ENCODE results near the gene KCNC2. TPM values are rescaled to one million over a fixed set of nuclear protein-coding genes. Genes with fewer than 3 reads are reported as not detected.

The KCNC2 gene
- total and polyA plus RNA-seq, 5 donors from 2014 or later = not detected

DNA sequence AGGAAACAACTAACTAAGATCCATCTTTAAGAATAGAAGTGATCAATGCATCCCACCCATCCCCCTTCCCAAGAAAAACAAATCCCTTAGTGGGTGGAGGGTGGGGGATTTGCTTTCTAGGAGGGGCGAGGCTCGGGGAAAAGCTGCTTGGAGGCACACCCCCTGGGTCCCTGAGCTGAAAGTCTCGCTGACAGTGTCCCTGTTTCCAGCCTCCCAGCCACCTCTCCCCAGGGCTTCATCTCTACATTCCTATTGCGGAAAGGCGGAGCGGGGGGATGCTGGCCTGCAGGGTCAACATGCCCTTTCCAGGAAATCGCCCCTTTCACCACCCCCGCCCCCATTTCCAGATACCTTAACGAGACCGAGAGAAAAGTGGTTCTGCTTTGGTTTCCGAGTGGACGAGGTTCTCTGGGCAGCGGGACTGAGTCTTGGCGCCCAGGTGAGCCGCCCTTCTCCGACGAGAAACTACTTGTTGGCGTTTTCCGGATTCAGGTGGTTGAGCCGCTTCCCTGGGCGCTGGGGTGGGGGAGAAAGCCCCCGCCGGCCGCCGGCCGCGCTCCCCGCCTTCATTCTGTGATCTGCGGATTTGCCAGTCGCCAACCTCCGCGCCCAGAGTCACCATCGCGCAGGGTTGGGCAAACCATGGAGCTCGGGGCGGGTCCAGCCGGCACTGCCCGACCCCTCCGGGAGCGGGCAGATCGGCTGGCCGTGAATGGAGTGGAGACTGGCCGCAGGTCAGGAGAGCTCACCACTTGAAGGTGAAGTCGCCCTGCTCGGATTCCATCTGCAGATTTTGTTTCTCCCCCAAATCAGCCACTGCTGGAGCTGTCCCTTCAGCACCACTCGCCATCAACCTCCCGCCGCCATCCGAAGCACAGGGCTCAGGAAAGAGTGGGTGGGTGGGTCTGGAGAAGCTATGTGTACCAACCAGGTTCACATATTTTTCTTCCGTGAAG lies 505 bp downstream of the KCNC2 start:
- no peak overlapping the region for H3K27ac Mint-ChIP-seq
- Histone ChIP-seq H3K27me3 (ENCODE audit: control insufficient read depth, insufficient read depth, low read length) (peaks cover 7% of the 10 kb centered on the region), H3K4me3 (ENCODE audit: low read depth, low read length) (no peak overlapping the region), H3K36me3 (ENCODE audit: control insufficient read depth, insufficient read depth, low read length) (no peaks in the 10 kb centered on the region), H3K27ac (ENCODE audit: insufficient read depth, low read length, poor library complexity, severe bottlenecking) (no peak overlapping the region), H3K4me1 (ENCODE audit: control insufficient read depth, insufficient read depth, low read length, poor library complexity, severe bottlenecking) (no peaks in the 10 kb centered on the region), H3K9me3 (ENCODE audit: control insufficient read depth in 2 of 2, low read length in 2 of 2) (no peaks in the 10 kb centered on the region)
- peaks cover 32% of the 10 kb centered on the region for H3K27me3 Mint-ChIP-seq
- peaks cover 0 to 4% (median 2%) of the 10 kb centered on the region in 4 donors for H3K4me1 Mint-ChIP-seq
- H3K9me3 Mint-ChIP-seq = peaks cover 0 to 12% (median 0%) of the 10 kb centered on the region in 7 donors
- no peaks in the 10 kb centered on the region for H3K36me3 Mint-ChIP-seq
- DNase-seq = no peak
- H3K4me3 Mint-ChIP-seq = no peak overlapping the region
- ATAC-seq (ENCODE audit: low read depth in 2 of 2) = no peak

GRCh38 chr12:75207338-75208083 lies 2.1 kb downstream of the KCNC2 start:
- H3K36me3 ChIP-seq (ENCODE audit: control insufficient read depth, insufficient read depth, low read length) = no peaks in the 10 kb centered on the region
- no peak for DNase-seq
- peaks cover 0 to 4% (median 2%) of the 10 kb centered on the region in 4 donors for H3K4me1 Mint-ChIP-seq
- no peak overlapping the region for H3K4me3 ChIP-seq (ENCODE audit: low read depth, low read length)
- ATAC-seq (ENCODE audit: low read depth in 2 of 2) = no peak
- no peaks in the 10 kb centered on the region for H3K36me3 Mint-ChIP-seq
- peaks cover 7% of the 10 kb centered on the region for H3K27me3 ChIP-seq (ENCODE audit: control insufficient read depth, insufficient read depth, low read length)
- no peak overlapping the region for H3K4me3 Mint-ChIP-seq
- H3K9me3 ChIP-seq (ENCODE audit: control insufficient read depth in 2 of 2, low read length in 2 of 2) = no peaks in the 10 kb centered on the region
- H3K27me3 Mint-ChIP-seq = peaks cover 32% of the 10 kb centered on the region
- H3K27ac ChIP-seq (ENCODE audit: insufficient read depth, low read length, poor library complexity, severe bottlenecking) = no peak overlapping the region
- H3K27ac Mint-ChIP-seq = no peak overlapping the region
- H3K4me1 ChIP-seq (ENCODE audit: control insufficient read depth, insufficient read depth, low read length, poor library complexity, severe bottlenecking) = no peaks in the 10 kb centered on the region
- H3K9me3 Mint-ChIP-seq = peaks cover 0 to 12% (median 0%) of the 10 kb centered on the region in 7 donors

GRCh38 chr12:75205558-75205957 lies 4.1 kb downstream of the KCNC2 start:
- H3K27ac Mint-ChIP-seq = no peak overlapping the region
- H3K27me3 Mint-ChIP-seq = peaks cover 31% of the 10 kb centered on the region
- H3K36me3 Mint-ChIP-seq = no peaks in the 10 kb centered on the region
- ATAC-seq (ENCODE audit: low read depth in 2 of 2) (no peak), DNase-seq (no peak)
- H3K9me3 Mint-ChIP-seq = peaks cover 0 to 12% (median 0%) of the 10 kb centered on the region in 7 donors
- H3K36me3 ChIP-seq (ENCODE audit: control insufficient read depth, insufficient read depth, low read length) = no peaks in the 10 kb centered on the region
- H3K4me1 ChIP-seq (ENCODE audit: control insufficient read depth, insufficient read depth, low read length, poor library complexity, severe bottlenecking) = no peaks in the 10 kb centered on the region
- no peak overlapping the region for H3K4me3 Mint-ChIP-seq
- peaks cover 7% of the 10 kb centered on the region for H3K27me3 ChIP-seq (ENCODE audit: control insufficient read depth, insufficient read depth, low read length)
- no peak overlapping the region for H3K27ac ChIP-seq (ENCODE audit: insufficient read depth, low read length, poor library complexity, severe bottlenecking)
- peaks cover 0 to 6% (median 2%) of the 10 kb centered on the region in 4 donors for H3K4me1 Mint-ChIP-seq
- no peak overlapping the region for H3K4me3 ChIP-seq (ENCODE audit: low read depth, low read length)
- no peaks in the 10 kb centered on the region for H3K9me3 ChIP-seq (ENCODE audit: control insufficient read depth in 2 of 2, low read length in 2 of 2)

GRCh38 chr12:75196865-75197264 lies 12.8 kb downstream of the KCNC2 start:
- Histone ChIP-seq H3K36me3 (ENCODE audit: control insufficient read depth, insufficient read depth, low read length) (no peaks in the 10 kb centered on the region), H3K4me1 (ENCODE audit: control insufficient read depth, insufficient read depth, low read length, poor library complexity, severe bottlenecking) (no peaks in the 10 kb centered on the region), H3K4me3 (ENCODE audit: low read depth, low read length) (no peak overlapping the region), H3K27me3 (ENCODE audit: control insufficient read depth, insufficient read depth, low read length) (no peaks in the 10 kb centered on the region), H3K27ac (ENCODE audit: insufficient read depth, low read length, poor library complexity, severe bottlenecking) (no peak overlapping the region), H3K9me3 (ENCODE audit: control insufficient read depth in 2 of 2, low read length in 2 of 2) (no peaks in the 10 kb centered on the region)
- Mint-ChIP-seq H3K27me3 (no peaks in the 10 kb centered on the region), H3K36me3 (no peaks in the 10 kb centered on the region), H3K9me3 (peaks cover 0 to 2% (median 0%) of the 10 kb centered on the region in 7 donors), H3K27ac (no peak overlapping the region), H3K4me1 (peaks cover 0 to 3% (median 0%) of the 10 kb centered on the region in 4 donors), H3K4me3 (no peak overlapping the region)
- DNase-seq (no peak), ATAC-seq (ENCODE audit: low read depth in 2 of 2) (no peak)

DNA sequence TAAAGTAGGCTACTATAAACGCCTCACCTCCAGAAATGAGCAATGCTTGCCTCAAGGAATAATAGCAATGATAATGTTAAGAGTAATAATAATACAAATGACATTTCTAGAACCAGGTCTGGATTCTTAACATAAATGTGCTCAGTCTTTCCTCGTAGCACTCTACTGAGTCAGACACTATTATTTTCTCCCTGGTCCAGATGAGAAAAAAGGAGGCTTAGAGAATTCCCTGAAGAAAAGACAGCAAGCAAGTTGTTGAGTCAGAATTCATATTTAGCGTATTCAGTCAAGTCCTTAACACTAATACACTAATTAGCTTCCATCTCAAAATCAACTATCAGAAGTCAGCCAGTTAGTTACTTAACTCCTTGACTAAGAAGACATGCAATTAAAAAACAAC lies 13.2 kb downstream of the KCNC2 start:
- Histone ChIP-seq H3K27me3 (ENCODE audit: control insufficient read depth, insufficient read depth, low read length) (no peaks in the 10 kb centered on the region), H3K9me3 (ENCODE audit: control insufficient read depth in 2 of 2, low read length in 2 of 2) (no peaks in the 10 kb centered on the region), H3K36me3 (ENCODE audit: control insufficient read depth, insufficient read depth, low read length) (no peaks in the 10 kb centered on the region), H3K27ac (ENCODE audit: insufficient read depth, low read length, poor library complexity, severe bottlenecking) (no peak overlapping the region), H3K4me1 (ENCODE audit: control insufficient read depth, insufficient read depth, low read length, poor library complexity, severe bottlenecking) (no peaks in the 10 kb centered on the region), H3K4me3 (ENCODE audit: low read depth, low read length) (no peak overlapping the region)
- no peaks in the 10 kb centered on the region for H3K36me3 Mint-ChIP-seq
- DNase-seq = no peak
- H3K9me3 Mint-ChIP-seq = peaks cover 0 to 2% (median 0%) of the 10 kb centered on the region in 7 donors
- no peak overlapping the region for H3K27ac Mint-ChIP-seq
- peaks cover 0 to 3% (median 0%) of the 10 kb centered on the region in 4 donors for H3K4me1 Mint-ChIP-seq
- no peak overlapping the region for H3K4me3 Mint-ChIP-seq
- H3K27me3 Mint-ChIP-seq = no peaks in the 10 kb centered on the region
- no peak for ATAC-seq (ENCODE audit: low read depth in 2 of 2)

DNA sequence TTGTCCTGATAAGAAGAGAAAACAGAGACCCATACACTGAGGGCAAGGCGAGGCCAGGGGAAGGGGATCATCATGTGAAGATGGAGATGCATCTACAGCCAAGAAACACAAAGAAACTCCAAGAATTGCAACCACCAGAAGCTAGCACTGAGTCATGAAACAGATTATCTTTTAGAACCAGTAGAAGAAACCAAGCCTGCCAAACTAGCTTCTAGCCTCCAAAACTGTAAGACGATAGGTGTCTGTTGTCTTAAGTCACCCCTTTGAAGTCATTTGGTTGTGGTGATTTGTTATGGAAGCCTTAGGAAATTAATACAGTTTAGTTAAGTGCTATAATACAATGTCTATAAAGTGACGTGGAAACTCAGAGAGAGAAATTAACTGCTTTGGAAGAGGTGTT lies 15.4 kb downstream of the KCNC2 start:
- Mint-ChIP-seq H3K27me3 (no peaks in the 10 kb centered on the region), H3K4me3 (no peak overlapping the region), H3K9me3 (peaks cover 0 to 6% (median 0%) of the 10 kb centered on the region in 7 donors), H3K27ac (no peak overlapping the region), H3K36me3 (no peaks in the 10 kb centered on the region), H3K4me1 (no peaks in the 10 kb centered on the region)
- Histone ChIP-seq H3K27me3 (ENCODE audit: control insufficient read depth, insufficient read depth, low read length) (no peaks in the 10 kb centered on the region), H3K4me3 (ENCODE audit: low read depth, low read length) (no peak overlapping the region), H3K4me1 (ENCODE audit: control insufficient read depth, insufficient read depth, low read length, poor library complexity, severe bottlenecking) (no peaks in the 10 kb centered on the region), H3K27ac (ENCODE audit: insufficient read depth, low read length, poor library complexity, severe bottlenecking) (no peak overlapping the region), H3K36me3 (ENCODE audit: control insufficient read depth, insufficient read depth, low read length) (no peaks in the 10 kb centered on the region), H3K9me3 (ENCODE audit: control insufficient read depth in 2 of 2, low read length in 2 of 2) (no peaks in the 10 kb centered on the region)
- ATAC-seq (ENCODE audit: low read depth in 2 of 2) (no peak), DNase-seq (no peak)

DNA sequence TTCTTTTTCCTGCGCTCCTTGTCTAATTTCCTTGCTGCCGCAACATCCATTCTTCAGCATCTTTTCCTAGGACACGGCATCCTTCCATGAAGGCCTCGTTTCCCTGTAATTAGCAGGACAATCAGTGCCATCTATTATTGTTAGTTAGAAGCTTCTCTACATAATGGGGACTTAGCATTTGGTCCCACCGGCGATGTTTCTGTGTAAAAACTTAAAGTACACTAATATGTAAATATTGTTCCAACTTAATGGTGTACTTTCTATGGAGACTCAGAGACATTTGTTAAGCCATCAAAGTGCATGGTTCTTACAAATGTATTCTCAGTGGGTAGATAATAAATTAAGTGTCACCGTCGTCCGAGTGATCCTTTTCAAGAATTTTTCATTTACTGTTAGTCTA lies 17.4 kb downstream of the KCNC2 start:
- H3K27me3 Mint-ChIP-seq = no peaks in the 10 kb centered on the region
- no peak overlapping the region for H3K4me3 Mint-ChIP-seq
- no peaks in the 10 kb centered on the region for H3K4me1 Mint-ChIP-seq

More for the DNA sequence above, 17.4 kb downstream of the KCNC2 start:
- H3K36me3 Mint-ChIP-seq = no peaks in the 10 kb centered on the region
- H3K9me3 Mint-ChIP-seq = peaks cover 0 to 5% (median 0%) of the 10 kb centered on the region in 7 donors
- Histone ChIP-seq H3K27ac (ENCODE audit: insufficient read depth, low read length, poor library complexity, severe bottlenecking) (no peak overlapping the region), H3K4me3 (ENCODE audit: low read depth, low read length) (no peak overlapping the region), H3K36me3 (ENCODE audit: control insufficient read depth, insufficient read depth, low read length) (no peaks in the 10 kb centered on the region), H3K27me3 (ENCODE audit: control insufficient read depth, insufficient read depth, low read length) (no peaks in the 10 kb centered on the region), H3K4me1 (ENCODE audit: control insufficient read depth, insufficient read depth, low read length, poor library complexity, severe bottlenecking) (no peaks in the 10 kb centered on the region), H3K9me3 (ENCODE audit: control insufficient read depth in 2 of 2, low read length in 2 of 2) (no peaks in the 10 kb centered on the region)
- no peak overlapping the region for H3K27ac Mint-ChIP-seq
- no peak for ATAC-seq (ENCODE audit: low read depth in 2 of 2)
- no peak for DNase-seq

All from CD4-positive, CD25-positive, alpha-beta regulatory T cell (primary cell).